NCI-H2196 (cell line): Measurements from ENCODE around the gene RXRA.

Experiments used
- DNase-seq: peaks from one replicate; lab custom pipeline; 2025; ENCODE audit not compliant: unreplicated experiment; lab: John Stamatoyannopoulos, UW

RXRA gene

DNA sequence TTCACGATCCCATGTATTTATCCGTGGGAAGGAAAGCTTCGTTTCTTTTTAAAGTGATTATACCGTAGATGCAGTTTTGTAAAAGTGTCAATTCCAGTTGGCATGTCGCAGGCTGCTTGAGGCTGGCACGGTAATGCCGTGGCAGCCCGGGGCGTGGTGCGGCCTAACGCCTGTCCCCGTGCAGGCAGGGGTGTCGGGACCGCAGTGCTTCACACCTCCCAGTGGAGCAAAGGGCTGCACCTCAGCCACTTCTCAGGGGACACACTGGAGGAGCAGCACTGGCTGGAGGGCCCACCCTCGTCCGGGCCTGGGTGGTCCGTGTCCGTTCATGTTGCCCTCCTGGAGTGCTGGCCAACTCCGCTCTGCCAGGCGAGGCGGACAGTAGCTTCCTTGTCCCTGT lies 103.2 kb downstream of the RXRA start:
- DNase-seq: no peak

DNA sequence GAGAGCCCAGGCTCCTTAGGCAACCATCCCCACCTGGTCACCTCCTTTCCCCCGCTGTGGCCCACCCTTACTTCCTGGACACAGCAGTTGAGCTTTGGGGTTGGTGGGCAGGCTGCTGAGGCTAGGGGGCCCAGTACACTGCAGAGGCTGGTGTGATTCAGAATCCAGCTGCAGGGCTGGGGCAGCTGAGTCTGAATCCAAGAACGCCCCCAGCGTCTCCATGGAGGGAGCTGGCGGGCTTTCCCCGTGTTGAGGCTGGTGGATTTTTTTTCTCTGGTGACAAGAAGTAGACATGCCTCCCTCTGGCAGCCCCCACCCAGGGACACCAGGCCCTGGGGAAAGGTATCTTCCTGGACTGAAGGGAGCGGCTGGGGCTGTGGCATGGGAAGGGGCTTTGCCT lies 104.8 kb downstream of the RXRA start:
- DNase-seq: no peak

DNA sequence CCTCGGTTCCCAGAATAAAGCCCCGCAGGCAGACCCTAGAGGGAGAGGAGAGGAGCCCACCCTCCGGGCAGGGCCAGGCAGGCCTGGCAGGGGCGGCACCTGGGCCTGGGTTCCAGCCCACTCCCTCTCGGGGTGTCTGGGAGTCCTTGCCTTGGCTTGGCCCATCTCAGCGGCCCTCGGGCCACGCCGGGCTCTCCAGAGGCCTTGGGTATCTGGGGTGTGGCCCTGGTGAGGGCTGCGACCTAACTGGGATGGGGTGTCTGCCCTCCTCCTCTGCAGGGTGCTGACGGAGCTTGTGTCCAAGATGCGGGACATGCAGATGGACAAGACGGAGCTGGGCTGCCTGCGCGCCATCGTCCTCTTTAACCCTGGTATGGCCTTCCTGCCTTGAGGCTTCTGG lies 105.4 kb downstream of the RXRA start:
- no peak for DNase-seq

DNA sequence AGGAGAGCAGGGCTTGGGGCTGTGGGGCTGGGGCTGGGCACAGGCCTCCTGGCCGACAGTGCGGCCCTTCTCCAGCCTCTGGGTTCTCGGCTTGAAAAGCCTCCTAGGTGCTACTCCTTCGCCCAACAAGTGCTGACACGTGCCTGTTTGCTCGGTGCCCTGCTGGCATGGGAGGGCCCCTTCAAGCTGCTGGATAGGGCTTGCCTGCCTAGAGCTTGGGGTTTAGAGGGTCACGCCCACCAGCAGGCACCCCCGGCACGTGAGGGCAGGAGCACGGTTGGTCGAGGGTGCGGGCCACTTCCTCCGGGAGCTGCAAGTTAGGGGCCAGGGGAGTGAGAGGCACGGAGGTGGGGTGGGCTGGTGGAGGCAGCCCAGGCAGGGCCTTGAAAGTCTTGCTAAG lies 106.2 kb downstream of the RXRA start:
- DNase-seq: no peak

DNA sequence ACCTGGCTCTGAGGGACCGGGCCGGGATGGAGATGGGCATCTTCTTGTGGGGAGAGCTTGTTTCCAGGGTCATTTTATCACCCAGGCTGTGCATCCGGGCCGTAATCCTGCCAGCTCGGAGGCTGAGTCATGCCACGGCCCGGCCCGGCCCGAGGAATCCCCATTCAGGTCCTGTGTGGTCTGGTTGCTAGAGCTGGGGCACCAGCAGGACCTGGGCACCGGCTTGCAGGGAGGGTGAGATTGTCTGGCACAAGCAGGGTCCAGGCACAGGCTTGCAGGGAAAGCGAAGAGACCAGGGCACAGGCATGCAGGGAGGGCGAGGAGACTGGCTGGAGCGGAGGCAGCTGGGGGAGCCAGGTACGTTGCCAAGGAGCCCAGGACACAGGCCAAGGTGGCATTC lies 106.8 kb downstream of the RXRA start:
- DNase-seq: no peak

DNA sequence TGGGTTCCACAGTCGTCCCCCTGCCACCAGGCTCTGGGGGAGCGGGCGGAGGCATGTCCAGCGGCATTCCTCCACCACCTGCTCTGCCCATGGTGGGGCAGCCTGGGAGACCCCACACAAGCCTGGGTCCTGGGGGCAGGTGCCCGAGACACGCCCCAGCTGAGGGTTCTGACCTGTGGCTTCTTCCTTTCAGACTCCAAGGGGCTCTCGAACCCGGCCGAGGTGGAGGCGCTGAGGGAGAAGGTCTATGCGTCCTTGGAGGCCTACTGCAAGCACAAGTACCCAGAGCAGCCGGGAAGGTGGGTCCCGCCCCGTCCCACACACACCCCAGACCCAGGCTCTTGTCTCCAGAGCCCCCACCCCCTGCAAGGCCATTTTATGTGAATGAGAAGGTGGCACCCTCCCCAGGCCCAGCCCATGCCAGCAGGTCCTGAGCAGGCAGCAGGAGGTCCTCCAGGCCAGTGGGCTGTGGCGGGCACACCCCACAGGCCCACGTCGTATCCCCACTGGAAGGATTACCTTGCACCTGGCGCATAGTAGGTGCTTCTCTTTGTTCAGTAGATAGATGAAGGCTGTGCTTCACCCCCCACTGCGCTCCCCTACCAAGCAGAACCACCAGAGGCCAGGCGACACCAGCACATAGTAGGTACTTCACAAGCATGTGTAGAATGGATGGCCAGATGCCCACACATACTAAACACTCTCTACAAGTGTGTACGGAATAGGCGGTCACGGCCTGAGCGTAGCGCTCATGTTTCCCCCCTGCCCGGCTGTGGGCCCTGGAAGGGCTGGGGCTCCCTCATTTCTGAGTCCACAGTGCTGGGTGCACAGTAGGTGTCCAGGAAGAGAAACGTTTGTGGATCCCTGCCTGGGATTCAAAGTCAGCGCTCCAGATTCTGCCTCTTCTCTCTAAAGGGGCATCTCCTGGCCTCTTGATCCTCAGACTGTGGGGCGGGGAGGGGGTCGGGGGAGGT lies 107.9 kb downstream of the RXRA start:
- no peak for DNase-seq

DNA sequence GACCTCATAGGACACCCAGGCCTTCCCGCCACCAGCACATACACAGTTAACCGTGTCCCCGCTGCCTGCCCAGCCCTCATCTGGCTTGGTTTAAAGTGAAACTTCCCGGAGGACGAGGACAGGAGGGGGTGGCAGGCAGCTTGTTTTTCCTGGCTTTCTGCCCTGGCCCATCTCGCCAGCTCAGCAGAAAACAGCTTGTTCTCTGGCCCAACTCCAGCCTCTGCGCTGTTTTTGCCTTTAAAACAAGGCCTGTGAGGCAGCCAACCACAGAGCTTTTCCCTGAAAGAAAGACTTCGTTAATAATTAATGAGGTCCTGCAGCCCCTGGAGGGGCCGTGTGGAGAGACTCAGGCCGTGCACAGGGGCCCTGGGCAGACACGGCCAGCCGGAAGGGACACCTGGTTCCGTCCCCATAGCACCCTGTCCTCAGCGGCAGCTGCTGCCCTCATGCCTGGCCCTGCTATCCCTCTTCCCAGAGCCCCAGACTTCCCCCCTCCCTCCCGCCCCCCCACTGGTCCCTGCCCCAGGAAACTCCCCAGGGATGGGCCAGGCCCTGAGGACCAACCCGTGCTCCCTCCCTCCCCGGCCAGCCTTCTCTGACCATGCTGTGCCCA lies 108.7 kb downstream of the RXRA start:
- DNase-seq: peak; percentile 91

DNA sequence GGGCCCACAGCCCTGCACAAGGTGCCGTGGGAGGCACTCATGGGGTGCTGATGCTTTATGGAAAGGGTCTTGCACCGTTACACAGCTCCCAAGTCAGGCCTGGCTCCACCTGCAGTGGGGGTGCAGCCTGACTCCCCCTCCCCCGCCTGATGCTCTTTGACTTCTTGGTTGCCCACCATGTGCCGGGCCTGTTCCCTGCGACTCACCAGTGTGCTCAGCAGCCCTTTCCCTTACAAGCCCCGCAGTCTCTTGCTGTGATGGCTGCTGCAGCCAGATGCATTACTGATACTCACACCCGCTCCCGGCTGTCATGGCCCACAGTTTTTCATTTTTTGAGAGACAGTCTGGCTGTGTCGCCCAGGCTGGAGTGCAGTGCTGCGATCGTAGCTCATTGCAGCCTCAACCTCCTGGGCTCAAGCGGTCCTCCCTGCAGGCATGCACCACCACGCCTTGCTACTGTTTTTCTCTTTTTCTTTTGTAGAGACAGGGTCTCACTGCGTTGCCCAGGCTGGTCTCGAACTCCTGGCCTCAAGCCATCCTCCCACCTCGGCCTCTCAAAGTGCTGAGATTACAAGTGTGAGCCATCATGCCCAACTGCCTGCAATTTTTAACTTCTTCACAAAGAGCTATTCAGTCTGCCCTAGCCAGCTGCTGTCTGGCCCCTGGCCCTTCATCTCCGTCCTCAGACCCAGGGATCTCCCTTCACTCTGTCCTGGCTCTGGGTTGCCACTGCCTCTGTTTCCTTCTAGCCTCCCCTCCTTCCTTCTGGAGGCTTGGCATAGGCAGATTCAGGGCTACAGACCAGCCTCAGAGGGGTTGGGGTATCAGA lies 109.5 kb downstream of the RXRA start:
- no peak for DNase-seq

DNA sequence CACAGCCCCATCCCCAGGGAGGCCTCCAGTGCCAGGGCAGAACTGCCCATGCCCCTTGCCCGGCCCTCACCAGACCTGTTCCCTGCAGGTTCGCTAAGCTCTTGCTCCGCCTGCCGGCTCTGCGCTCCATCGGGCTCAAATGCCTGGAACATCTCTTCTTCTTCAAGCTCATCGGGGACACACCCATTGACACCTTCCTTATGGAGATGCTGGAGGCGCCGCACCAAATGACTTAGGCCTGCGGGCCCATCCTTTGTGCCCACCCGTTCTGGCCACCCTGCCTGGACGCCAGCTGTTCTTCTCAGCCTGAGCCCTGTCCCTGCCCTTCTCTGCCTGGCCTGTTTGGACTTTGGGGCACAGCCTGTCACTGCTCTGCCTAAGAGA lies 110.1 kb downstream of the RXRA start:
- DNase-seq: no peak

DNA sequence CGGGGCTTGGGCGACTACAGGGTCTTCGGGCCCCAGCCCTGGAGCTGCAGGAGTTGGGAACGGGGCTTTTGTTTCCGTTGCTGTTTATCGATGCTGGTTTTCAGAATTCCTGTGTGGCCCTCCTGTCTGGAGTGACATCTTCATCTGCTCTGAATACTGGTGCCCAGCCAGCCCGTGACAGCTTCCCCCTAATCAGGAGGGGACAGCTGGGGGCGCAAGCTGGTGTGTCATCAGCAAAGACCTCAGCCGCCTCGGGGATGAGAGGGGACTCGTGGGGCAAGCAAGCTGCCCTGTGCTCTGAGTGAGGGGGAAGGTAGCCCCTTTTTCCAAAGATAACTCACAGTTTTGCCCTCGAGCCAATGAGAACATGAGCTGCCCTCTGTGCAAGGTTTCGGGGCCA lies 110.7 kb downstream of the RXRA start:
- DNase-seq: no peak

DNA sequence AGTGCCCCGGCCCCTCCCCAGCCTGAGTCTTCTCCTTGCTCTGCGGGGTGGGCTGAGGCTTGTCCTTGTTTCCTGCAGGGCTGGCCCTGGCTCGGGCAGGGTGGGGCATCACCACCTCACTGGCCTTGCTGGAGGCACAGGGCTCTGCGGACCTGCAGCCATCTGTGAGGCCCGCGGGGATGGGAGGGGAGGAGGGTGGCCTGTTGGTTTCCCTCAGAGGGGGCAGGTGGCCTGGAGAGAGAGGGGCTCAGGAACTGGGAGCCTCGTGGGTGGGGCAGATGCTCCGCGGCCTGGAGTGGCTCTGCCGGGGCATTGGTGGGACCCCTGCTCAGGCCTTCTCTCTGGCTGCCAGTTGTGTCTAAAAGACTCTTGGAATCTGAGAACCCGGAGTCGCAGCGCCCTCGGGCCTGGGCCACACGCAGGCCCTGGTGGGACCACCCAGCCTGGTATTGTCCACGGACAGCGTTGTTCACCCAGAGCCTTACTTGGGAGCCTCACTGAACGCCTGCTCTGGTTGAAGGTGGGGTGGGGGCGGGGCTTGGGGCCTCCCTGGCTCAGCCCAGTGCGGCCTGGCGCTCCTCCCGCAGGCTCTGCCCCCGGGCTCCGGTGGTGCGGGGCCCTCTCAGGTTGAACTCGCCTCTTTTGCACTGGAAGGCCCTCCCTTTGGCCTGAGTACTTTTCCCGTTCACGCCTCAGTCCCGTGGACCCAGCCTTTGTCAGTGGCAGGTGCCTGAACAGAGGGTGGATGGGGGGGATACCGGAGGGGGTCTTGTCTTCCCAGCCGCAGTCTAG lies 111.3 kb downstream of the RXRA start:
- DNase-seq: no peak

DNA sequence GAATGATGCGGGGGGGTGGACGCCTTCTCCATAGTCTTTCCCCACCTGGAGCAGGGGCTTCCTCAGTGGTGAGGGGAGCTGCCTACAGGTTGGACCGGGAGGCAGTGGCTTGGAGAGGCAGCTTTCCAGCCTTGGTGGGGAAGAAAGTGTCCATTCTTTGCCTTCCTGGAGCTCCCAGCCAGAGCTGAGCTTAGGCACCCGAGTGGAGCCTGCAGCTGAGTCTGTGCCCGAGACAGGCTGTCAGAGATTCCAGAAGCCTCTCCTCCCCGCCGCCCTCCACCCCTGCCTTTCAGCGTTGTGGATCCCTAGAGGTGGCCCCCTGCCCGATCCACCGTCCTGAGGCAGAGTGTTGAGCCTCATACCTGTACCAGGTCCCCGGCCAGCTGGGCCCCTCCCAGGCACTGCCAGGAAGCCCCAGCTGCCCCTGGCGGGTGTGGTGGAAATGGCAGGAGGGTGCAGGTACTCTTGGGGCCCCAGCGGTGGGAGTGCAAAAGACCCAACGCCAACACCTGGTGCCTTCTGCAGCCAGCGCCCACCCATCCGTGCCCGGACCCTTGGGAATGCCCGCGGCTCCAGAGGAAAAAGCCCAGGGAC lies 112.0 kb downstream of the RXRA start:
- no peak for DNase-seq

DNA sequence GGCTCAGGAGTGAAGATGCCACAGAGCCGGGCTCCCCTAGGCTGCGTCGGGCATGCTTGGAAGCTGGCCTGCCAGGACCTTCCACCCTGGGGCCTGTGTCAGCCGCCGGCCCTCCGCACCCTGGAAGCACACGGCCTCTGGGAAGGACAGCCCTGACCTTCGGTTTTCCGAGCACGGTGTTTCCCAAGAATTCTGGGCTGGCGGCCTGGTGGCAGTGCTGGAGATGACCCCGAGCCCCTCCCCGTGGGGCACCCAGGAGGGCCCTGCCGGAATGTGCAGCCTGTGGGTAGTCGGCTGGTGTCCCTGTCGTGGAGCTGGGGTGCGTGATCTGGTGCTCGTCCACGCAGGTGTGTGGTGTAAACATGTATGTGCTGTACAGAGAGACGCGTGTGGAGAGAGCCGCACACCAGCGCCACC lies 113.1 kb downstream of the RXRA start:
- no peak for DNase-seq

DNA sequence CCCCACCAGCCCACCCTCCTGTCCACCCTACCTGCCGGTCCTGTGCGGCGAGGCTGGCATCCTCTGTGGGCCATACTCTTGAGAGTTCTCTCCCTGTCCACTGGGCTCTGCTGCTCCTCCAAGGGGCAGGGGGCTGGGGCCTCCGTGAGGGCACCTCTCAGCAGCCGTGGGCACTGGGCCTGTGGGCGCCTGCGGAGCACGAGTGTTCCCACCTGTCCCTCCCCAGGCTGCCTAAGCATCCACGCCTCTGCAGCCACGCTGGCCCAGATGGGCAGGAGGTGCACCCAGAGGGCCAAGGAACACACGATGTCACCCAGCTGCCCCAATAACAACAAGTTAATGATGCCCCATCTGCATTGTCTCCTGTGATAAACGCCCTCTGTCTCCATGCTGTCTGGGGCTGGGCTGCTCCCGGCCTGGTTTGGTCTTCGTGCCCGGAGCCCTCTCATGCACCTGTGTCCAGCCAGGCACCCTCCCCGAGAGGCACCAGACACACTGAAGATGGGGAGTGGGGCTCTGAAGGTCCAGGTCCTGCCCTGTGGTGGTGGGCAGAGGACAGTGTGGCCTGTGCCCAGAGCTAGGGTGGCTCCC lies 114.5 kb downstream of the RXRA start:
- DNase-seq: no peak

DNA sequence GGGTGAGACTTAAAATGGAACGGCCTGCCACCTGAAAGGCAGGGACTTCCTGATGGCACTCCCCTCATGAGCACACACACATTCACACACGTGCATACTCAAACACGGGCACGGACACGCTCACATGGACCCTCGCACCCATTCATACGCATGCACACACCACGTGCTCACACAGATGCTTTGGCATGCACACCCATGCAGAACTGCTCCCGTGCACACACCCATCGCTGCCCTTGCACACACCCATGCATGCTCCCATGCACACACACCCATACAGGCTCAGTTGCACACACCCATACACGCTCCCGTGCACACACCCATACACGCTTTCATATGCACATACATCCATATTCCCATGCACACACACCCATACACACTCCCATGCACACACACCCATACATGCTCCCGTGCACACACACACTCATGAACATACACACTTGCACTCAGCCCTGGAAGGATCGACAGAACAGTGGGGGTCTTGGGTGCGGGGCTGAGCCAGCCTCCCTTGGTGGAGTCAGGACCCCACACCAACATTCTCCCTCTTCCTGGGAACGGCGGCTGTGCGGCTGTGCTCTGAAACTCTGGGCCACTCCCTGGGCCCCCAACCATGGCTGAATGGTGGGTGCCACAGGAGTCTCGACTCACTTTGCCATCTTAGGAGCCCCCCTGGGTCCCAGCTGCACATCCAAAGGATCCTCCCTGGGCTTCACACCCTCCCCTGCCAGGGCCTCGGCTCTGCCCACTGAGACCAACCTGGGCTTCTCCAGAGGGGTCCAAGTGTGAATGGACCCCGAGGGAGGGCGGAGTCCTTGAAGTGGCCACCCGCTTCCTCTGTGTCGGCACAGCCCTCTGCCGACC lies 115.2 kb downstream of the RXRA start:
- no peak for DNase-seq

DNA sequence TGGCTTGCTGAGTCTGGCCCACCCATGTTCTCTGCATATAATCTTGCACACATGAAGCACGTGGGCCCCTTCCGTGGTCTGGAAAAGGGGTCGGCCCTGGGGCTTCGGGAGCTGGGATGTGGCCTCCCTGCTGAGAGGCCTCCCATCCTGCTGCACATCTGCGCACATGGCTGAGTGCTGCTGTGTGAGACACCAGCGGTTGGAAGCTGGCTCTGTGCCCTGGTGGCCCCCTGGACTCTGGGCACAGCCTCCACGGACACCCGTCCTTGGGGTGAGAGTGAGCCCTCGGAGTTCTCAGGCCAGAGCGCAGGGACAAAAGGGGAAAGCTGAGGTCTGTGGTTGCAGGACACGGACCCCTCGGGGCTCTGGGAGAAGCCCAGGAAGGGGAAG lies 115.8 kb downstream of the RXRA start:
- no peak for DNase-seq

DNA sequence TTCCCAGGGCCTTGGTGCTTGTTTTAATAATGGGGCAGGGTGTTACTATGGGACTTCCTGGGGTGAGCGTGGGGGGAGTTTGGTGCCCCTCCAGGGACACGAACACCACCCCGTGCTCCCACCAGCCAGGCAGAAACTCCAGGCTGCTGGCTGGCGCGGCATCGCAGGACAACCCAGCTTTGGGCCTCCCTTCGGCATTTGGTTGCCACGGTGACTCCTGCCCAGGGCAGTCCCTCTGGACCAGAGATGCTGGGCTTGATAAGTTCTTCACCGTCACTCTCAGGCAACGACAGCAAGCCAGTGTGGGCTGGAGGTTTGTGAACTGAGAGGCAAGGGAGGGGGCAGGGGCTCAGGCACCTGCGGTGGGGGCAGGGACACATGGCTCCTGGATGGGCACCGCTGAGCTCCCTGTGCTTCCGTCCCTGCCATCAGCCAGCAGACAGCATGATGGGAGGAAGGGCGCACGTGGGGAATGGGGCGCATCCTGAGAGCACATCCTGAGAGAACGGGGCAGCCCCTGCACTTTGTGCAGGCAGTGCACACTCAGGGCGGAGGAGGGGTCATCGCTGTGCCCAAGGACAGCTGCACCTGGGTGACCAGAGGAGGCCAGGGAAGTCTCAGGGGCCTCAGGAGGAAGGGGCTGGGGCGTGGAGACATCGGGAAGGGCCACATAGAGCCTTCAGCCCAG lies 116.4 kb downstream of the RXRA start:
- no peak for DNase-seq

DNA sequence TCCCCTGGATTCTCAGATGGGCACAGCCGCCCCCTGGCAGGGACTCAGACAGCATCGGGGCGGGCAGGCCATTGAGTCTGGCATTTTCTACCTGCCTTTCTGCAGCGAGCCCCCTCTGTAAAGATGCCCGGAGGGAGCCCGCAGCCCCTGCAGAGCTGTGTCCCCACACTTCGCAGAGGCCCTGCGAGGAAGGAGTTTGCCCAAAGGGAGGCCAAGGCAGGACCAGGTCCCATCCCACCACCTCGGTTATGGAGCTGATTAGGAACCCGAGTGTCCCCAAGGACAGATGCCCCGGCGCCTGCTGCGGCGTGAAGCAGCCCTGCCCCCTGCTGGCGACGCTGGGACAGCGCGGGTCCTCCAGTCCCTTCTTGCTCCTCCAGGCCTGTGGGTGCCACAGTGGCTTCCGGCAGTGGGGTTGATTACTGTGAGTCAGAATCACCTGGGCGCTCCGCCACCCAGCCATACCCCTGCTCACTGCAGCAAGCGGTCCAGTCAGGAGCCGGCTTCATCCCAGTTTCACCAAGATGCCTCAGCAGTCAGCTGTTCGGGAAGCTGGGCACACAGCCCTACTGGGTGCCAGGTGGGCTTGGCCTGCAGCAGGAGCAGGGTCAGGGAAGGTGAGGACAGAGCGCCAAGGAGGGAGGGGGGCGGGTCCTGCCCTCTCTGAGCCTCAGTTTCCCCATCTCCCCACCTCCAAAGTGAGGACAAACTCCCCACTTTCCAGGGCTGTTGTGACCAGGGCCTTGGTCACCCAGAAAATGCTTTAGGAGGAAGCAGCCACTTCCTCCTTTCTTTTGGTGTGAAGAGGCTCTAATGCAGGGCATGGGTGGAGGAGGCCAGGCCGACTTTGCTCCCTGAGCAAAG lies 117.2 kb downstream of the RXRA start:
- DNase-seq: peak; percentile 89
